GM15510 (cell line): ENCODE measurements around the gene SLMAP.

Source experiments
- POLR2A ChIP-seq: IDR thresholded peaks from 3 replicates; pipeline ENCODE4 v1.6.1; 2011; ENCODE audit warnings: borderline replicate concordance; ENCODE audit not compliant: insufficient read length; ENCODE audit errors: extremely low read depth

The SLMAP gene

DNA sequence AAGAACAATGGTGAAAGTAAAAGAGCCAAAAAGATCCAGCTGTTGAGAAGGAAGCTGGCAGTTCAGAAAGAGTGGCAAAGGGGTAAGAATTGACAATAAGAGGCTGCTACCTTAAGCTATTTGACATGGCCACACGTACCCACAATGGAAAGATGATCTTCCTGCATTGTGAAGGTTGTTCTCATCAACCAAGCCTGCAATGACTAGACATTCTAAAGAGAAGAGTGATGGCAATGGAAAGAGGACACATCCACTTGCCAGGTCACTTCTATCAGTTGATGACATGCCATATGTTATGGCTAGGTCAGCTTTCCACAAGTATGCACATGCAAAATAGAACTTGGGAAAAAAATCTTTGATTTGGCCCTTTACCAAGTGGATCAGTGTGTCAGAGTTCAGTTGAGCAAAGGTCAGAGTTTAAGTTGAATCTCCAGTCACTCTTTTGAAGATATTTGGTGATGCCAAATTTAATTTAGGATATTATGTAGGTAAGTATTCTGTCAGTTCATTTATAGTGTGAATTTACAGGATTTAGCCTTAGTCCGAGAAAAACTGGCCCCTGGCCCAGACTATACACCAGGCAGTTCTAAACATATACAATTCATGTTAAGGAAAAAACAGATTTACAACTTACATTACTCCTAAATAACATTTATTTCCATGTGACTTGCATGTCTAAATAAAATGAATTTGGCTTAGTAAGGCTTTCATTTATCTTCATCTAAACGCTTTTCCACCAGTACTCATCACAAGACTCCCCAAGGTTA lies 147.2 kb downstream of the SLMAP start:
- TF ChIP-seq POLR2A, result no peak

DNA sequence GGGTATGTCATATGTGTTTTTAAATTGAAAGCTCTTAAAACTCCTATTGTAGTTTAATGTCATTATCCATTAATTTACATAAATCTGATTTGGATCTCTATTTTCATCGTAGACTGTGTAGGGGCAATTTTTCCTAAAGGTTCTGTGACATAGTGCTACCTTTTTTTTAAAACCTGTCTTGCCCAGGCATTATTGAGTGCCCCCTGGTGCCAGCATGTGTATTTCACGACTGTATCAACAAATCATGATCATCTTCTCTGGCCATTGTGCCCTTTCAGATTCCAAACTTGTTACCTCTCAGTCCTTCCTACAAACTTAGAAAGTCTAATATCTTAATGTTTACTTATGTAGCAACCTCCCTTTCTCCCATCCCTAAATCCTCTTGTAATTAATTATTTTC lies 154.9 kb downstream of the SLMAP start:
- TF ChIP-seq POLR2A, result no peak

DNA sequence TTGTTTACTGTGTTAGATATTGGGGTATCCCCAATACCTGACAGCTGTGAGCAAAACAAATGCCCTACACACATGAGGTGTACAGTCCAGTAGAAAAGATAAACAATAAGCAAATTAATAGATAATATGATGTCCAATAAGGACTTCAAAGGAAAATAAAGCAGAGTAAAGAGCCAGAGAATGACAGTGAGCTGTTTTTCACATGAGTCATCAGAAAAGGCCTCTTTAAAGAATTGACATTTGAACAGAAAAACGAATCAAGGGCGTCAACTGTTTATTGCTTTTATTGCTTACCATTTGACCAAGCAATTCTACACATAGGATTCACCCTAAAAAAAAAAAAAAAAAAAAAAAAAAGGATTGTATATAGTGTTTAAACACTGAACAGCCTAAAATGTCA lies 155.5 kb downstream of the SLMAP start:
- TF ChIP-seq POLR2A, result no peak

DNA sequence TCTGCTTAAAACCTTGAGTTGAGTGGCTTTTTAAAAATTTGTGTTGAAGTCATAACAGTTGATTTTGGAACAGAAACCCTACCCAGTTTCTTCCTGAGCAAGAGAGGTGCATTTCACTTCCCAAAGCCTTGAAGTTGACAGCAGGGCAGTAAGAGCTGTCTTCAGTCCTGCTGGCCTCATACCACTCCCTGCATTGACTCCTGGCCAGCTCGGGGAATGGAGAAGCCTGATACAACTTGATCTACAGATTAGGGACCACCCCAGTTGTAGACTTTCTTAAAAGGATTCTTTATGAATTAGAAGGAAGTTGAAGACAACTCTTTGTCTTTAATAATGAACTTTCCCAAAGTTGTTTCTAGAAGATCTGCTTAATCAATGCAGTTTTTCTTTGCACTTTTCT lies 161.5 kb downstream of the SLMAP start:
- TF ChIP-seq POLR2A, result no peak

DNA sequence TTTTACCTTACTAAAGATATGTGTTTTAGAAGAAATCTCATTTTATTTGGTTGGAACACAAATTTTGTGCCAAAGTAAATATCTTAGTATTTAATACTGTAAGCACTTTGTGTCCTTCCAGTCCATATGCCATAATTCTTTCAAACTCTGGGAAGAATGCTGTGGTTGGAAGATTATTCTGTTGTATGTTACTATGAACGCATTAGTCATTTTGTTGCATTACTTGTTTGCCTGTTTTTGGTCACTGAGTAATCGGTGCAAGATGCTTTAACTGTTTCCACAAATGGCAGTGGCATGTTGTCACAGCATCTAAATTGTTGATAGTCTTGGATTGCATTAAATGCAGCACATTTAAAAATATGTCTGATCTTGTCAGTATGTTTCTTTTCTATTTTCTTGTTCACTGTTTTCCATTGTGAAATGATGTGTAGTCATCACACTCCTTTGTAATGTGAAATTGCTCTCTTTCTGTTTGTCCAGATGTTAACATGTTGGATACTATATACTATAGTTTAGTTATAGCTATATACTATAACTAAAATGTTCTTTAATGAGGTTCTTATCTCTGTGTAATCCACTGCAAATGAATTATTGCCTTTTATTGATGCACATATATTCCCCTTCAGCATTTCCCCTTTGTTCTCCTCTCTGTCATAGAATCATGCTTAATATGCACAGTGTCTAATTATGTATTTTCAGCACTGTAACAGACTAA lies 162.2 kb downstream of the SLMAP start:
- no peak for TF ChIP-seq POLR2A

DNA sequence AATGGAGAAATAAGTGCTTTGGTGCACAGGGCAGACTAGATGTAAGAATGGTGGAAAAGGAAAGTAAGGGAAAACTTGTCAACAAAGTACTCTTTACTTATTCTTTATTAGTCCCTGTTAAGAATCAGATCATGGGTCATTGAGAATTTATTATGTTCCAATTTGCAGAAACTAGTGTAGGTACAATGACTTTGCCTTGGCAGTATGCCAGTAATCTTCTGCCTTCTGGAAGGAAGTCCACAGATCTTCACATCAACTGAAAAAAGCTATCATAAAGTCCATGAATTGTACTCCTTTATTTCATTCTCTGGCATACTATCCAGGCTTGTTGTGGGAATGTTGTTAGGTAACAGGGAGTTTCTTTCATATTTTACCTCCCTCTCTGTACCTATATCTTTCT lies 163.9 kb downstream of the SLMAP start:
- no peak for TF ChIP-seq POLR2A

DNA sequence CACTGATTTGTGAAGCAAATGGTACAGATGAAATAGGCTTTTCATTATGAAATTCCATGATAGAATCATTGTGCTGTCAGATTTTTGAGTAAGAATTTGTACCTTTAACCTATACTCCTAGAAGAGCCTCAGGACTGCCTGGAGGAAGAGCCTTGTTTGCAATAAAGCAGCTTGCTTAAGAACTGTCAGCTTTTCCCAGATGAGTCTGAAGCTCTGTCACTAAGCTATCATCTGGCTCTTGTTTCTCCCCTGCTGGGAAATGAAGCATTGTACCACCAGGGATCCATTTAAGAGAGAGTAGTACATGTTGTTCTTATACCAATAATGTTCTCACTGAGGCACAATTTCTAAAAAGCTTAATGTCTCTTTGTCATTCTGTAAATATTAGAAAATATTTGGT lies 167.0 kb downstream of the SLMAP start:
- no peak for TF ChIP-seq POLR2A

DNA sequence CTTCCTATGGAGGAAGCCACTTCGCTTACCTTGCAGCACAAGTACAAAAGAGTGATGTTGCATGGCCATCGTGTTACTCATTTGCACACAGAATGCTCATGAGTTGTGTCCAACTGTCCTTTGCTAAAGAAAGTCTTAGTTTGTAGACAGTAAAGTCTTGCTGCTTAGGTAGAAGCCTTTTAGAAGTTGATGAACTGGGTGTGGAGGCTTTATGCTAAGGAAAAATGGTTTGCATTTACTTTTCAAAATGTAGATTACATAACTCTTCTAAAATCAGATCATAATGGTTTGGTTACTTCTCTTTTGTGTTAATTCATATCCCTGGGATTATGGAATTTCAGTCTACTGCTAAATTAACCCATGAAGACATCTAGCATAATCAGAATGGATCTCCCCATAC lies 167.6 kb downstream of the SLMAP start:
- TF ChIP-seq POLR2A, result no peak

DNA sequence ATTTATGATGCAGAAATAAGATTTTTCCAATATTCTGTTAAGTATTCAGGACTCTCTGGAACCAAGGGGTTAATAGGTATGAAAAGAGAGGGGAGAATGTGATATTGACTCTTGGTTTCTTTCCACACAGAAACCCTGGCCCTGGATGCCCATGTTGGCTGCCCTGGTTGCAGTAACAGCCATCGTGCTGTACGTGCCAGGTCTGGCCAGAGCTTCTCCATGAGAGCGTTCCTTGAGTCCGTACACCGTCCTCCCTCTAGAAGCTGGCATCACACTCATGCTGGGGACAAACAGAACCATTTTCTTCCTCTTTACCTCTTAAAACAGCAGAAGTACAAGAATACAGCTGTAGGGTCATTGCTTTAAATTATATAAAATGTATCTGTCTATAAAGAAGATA lies 171.1 kb downstream of the SLMAP start:
- TF ChIP-seq POLR2A, result no peak

DNA sequence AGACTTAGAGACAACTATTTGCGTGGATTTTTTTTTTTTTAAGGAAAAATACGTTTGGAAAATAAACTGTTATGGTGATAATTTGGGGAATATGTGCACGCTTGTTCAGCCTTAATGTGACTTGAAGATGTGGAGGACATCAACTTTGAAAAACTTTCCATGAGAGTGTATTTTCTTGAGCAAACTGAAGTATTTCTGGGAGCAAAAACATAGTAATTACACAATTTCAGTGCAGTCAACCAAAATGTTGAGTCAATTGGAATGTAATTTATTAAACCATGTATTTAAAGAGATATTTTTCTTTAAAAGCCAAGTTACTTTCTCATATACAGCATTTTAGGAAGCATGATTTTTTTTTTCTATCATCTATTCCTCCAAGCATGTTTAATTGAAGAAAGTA lies 171.8 kb downstream of the SLMAP start:
- TF ChIP-seq POLR2A, result no peak

DNA sequence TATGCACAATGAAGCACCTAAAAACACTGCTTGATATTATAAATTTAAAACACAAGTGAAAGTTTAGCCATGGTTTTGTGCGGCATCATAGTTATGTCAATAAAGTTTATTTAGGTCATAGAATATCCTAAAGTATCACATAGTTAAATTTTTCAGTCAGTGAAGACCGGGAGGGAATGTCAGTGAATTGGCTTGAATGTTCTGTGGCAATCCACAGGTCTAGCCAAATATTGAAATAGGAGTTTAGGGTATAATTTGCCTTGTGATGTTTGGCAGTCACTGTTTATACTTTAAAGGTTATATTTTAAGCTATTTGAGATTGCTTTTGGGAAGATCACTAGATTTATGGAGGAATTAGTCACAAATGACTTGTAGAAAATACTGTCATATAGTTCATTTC lies 172.4 kb downstream of the SLMAP start:
- TF ChIP-seq POLR2A, result no peak

DNA sequence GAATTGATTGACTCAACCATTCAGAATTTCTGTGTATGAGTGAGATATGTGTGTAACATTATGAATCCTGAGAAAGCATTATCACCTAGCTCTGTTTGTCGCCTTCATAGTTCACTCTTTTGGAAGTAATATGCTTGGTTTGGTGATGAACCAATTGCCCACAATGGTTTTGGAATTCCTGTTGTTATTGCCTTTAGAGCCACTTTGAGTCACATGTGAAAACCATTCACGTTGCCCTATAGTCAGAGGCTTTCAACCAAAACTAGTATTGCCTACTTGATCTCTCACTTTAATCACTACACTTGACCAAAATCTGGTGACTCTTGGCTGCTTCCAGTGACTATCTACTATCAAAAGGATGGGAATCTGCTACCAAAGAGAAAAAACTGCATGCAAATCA lies 173.9 kb downstream of the SLMAP start:
- no peak for TF ChIP-seq POLR2A

DNA sequence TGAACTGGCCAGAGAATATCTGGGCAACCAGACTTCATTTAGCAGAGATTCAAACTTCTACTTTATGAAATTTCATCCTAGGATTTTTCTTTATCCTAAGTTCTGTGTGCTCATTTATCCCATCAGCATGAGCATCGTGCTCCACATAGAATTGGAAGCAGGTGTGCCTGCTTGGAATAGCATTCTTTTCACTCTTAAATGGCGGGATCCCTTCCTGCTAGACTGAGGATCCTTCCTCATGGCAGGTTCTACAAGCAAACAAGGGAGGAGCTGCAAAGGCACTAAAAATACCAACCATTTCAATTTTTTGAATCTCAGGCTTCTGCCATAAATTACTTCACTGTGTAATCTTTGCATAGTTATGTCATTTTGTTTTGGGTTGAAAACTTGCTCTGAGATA lies 177.5 kb downstream of the SLMAP start:
- no peak for TF ChIP-seq POLR2A

DNA sequence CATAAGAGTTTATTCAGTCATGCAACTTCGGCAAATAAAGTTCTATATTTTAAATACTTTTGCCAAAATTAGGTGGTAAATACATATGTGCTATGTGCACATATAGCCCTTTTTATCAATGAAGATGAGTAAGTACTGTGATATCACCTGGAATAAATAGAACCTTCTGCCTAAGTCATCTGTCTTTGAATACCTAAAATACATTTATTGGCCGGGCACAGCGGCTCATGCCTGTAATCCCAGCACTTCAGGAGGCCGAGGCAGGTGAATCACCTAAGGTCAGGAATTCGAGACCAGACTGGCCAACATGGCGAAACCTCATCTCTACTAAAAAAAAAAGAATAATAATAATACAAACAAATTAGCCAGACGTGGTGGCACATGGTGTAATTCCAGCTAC lies 178.3 kb downstream of the SLMAP start:
- TF ChIP-seq POLR2A, result no peak

DNA sequence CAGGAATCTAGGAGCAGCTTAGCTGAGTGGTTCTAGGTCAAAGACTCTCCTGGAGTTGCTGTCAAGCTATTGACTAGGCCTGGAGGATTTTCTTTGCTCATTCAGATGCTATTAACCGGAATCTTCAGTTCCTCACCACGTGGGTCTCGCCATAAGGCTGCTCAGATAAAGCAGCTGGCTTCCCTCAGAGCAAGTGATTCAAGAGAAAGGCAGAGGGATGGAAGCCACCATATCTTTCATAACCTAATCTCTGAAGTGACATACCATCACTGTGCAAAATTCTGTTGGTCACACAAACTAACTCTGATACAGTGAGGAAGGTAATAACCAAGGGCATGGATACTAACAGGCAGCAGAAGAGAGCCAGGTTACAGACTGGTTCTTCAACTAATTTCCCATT lies 179.4 kb downstream of the SLMAP start:
- no peak for TF ChIP-seq POLR2A

DNA sequence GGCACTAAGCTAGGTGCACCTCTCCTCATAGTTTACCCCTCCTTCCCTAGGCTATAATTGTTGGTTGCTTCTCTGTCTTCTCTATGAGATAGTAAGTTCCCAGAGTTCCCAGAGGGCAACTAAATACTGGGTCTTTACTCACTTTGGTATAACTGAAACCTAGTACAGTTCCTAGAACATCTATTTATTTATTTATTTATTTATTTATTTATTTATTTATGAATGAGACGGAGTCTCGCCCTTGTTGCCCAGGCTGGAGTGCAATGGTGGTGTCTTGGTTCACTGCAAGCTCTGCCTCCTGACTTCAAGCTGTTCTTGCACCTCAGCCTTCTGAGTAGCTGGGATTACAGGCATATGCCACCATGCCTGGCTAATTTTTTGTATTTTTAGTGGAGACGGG lies 181.0 kb downstream of the SLMAP start:
- TF ChIP-seq POLR2A, result no peak
